ENCODE results near the gene CASP6. TPM values are rescaled to one million over a fixed set of nuclear protein-coding genes. Genes with fewer than 3 reads are reported as not detected.

CASP6 gene
- polyA plus RNA-seq, 4 donors: 65.1 to 133 (median 98.9) TPM

DNA sequence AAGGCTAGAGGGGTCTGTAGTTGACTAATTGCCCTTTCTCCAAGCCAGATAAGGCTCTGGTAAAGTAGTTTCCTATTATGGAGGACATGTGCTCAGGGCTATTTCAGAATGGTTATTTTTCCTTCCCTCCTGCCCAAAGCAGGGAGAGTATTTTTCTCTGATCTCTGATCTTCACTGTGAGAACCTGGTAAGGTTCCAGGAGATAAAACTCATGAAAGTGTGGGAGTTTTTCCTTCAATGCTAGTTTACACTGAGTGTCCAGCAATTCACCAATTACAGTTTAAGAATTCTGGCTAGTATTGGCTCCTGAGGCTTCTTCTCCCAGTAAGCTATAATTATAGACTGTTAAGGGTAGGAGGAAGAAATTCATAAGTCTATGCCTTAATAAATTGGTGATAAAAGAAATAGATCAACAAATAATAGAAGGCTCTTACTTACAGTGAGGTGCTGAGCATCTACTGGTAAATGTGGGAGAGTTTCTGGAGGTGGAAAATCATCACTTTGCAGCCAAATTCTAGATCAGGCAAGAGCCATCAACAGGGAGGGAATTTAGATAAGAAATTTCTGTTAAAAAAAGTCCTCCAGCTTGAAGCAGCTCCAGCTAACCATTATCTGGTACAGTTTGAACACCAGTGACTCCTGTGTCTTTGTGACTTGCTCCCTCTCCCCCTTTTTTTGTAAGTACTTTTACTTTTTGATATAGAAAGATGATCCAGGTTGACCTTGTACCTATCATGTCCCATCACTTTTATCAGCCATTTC lies 30.9 kb downstream of the CASP6 start:
- no peak for FAIRE-seq
- Histone ChIP-seq H3K4me3 (ENCODE audit: low read depth in 1 of 3, low read length in 3 of 3) (no peak overlapping the region), H3K27ac (ENCODE audit: low read depth in 1 of 3, low read length in 2 of 3) (no peak overlapping the region), H3K36me3 (ENCODE audit: control insufficient read depth in 3 of 3, insufficient read depth in 2 of 3, low read depth in 1 of 3, low read length in 3 of 3) (no peaks in the 10 kb centered on the region), H3K4me1 (ENCODE audit: control insufficient read depth in 3 of 3, insufficient read depth in 2 of 3, low read depth in 1 of 3, low read length in 2 of 3) (no peaks in the 10 kb centered on the region), H3K9me3 (ENCODE audit: control insufficient read depth in 2 of 2, insufficient read depth in 1 of 2, low read depth in 1 of 2, low read length in 1 of 2) (no peaks in the 10 kb centered on the region), H3K27me3 (ENCODE audit: control insufficient read depth in 3 of 3, insufficient read depth in 3 of 3, low read length in 3 of 3) (no peaks in the 10 kb centered on the region)
- DNase-seq: no peak

DNA sequence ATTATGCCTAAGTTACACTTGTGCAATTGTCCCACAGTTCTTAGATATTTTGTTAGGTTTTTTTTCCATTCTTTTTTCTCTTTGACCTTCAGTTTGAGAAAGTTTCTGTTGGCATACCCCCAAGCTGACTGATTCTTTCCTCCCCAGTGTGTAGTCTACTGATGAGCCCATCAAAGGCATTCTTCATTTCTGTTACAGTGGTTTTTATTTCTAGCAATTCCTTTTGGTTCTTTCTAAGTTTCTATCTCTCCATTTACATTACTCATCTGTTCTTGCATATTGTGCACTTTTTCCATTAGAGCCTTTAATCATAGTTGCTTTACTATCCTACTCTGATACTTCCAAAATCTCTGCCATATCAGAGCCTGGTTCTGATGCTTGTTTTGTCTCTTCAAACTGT lies 31.9 kb downstream of the CASP6 start:
- H3K9me3 ChIP-seq (ENCODE audit: control insufficient read depth in 2 of 2, insufficient read depth in 1 of 2, low read depth in 1 of 2, low read length in 1 of 2): no peaks in the 10 kb centered on the region
- FAIRE-seq (no peak), DNase-seq (no peak)

DNA sequence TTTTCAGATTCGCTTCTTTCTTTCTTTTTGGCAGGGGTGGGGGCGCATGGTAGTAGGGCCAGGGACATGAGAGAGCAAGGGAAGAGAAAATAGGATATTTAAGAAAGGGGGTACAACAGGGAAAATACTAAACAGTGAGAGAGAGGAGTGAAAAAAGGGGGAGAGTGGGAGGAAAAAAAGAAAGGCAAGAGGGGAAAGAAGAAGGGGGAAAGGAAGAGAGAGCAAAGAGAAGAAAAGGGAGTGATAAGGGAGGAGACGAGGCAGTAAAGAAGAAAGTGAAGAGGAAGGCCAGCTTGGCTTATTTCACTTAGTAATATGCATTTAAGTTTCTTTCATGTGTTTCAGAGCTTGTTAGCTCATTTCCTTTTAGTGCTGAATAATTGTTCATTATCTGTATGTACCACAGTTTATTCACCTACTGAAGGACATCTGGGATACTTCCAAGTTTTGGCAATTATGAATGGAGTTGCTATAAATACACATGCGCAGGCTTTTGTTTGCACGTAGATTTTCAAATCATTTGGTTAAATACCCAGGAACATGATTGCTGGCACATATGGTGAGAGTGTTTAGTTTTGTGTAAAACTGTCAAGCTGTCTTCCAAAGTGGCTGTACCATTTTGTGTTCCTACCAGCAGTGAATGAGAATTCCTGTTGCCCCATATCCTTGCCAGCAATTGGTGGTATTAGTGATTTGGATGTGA lies 37.3 kb downstream of the CASP6 start:
- WGBS, 3 donors: 85 to 90% (median 88%) methylated on average over 5 of the region's 5 CpGs
- Histone ChIP-seq H3K27ac (ENCODE audit: low read depth in 1 of 3, low read length in 2 of 3) (no peak overlapping the region), H3K36me3 (ENCODE audit: control insufficient read depth in 3 of 3, insufficient read depth in 2 of 3, low read depth in 1 of 3, low read length in 3 of 3) (no peaks in the 10 kb centered on the region), H3K27me3 (ENCODE audit: control insufficient read depth in 3 of 3, insufficient read depth in 3 of 3, low read length in 3 of 3) (no peaks in the 10 kb centered on the region), H3K4me1 (ENCODE audit: control insufficient read depth in 3 of 3, insufficient read depth in 2 of 3, low read depth in 1 of 3, low read length in 2 of 3) (no peaks in the 10 kb centered on the region), H3K4me3 (ENCODE audit: low read depth in 1 of 3, low read length in 3 of 3) (no peak overlapping the region), H3K9me3 (ENCODE audit: control insufficient read depth in 2 of 2, insufficient read depth in 1 of 2, low read depth in 1 of 2, low read length in 1 of 2) (no peaks in the 10 kb centered on the region)
- no peak for FAIRE-seq
- no peak for DNase-seq

More for the DNA sequence above, 31.9 kb downstream of the CASP6 start:
- Histone ChIP-seq H3K27me3 (ENCODE audit: control insufficient read depth in 3 of 3, insufficient read depth in 3 of 3, low read length in 3 of 3) (no peaks in the 10 kb centered on the region), H3K27ac (ENCODE audit: low read depth in 1 of 3, low read length in 2 of 3) (no peak overlapping the region), H3K36me3 (ENCODE audit: control insufficient read depth in 3 of 3, insufficient read depth in 2 of 3, low read depth in 1 of 3, low read length in 3 of 3) (no peaks in the 10 kb centered on the region), H3K4me1 (ENCODE audit: control insufficient read depth in 3 of 3, insufficient read depth in 2 of 3, low read depth in 1 of 3, low read length in 2 of 3) (no peaks in the 10 kb centered on the region), H3K4me3 (ENCODE audit: low read depth in 1 of 3, low read length in 3 of 3) (no peak overlapping the region)

DNA sequence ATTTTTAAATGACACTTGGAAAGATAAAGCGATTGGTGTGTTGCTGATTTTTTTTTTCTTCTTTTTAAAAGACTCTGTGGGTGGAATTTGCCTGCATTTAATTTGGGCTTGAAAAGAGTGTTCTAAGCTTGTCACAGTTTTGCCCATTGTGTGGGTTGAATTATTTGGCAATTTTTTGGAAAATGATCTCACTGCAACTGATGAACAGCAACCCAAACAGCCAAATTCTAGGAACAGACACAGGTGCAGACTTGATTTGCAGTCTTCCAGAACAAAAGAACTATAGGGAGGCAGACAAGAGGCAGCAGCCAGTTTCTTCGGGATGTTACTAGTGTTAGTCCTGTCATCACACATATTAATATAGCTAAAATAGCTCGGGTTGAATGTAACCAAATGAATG lies 40.5 kb downstream of the CASP6 start:
- no peak for FAIRE-seq
- WGBS, 3 donors: 77 to 89% (median 83%) methylated on average over 3 of the region's 3 CpGs
- H3K4me1 ChIP-seq (ENCODE audit: control insufficient read depth in 3 of 3, insufficient read depth in 2 of 3, low read depth in 1 of 3, low read length in 2 of 3): no peaks in the 10 kb centered on the region

DNA sequence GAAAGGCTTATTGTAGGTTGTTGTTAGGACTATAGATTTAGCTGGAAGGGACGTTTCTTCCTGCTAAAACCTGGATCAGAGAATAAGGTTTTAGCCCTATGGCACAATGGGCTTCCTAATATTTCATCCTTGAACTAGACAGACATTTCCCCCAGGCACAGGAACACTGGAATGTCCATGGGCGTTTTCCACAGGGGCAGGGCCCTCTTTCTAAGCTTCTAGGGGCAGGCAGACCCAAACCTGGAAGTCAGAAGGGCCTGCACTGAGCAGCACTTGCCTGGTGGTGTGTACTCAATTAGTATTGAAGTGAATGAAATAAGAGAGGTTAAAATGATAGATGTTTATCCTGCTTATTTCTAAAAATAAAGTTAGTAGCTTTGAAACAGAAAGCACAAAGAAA lies 41.1 kb downstream of the CASP6 start:
- Histone ChIP-seq H3K27me3 (ENCODE audit: control insufficient read depth in 3 of 3, insufficient read depth in 3 of 3, low read length in 3 of 3) (no peaks in the 10 kb centered on the region), H3K36me3 (ENCODE audit: control insufficient read depth in 3 of 3, insufficient read depth in 2 of 3, low read depth in 1 of 3, low read length in 3 of 3) (no peaks in the 10 kb centered on the region), H3K4me1 (ENCODE audit: control insufficient read depth in 3 of 3, insufficient read depth in 2 of 3, low read depth in 1 of 3, low read length in 2 of 3) (no peaks in the 10 kb centered on the region), H3K27ac (ENCODE audit: low read depth in 1 of 3, low read length in 2 of 3) (no peak overlapping the region), H3K4me3 (ENCODE audit: low read depth in 1 of 3, low read length in 3 of 3) (no peak overlapping the region), H3K9me3 (ENCODE audit: control insufficient read depth in 2 of 2, insufficient read depth in 1 of 2, low read depth in 1 of 2, low read length in 1 of 2) (no peaks in the 10 kb centered on the region)
- DNase-seq (no peak), FAIRE-seq (no peak)
- 79 to 86% (median 85%) methylated on average over 2 of the region's 2 CpGs for WGBS, 3 donors

More for the DNA sequence above, 40.5 kb downstream of the CASP6 start:
- H3K9me3 ChIP-seq (ENCODE audit: control insufficient read depth in 2 of 2, insufficient read depth in 1 of 2, low read depth in 1 of 2, low read length in 1 of 2): no peaks in the 10 kb centered on the region
- H3K4me3 ChIP-seq (ENCODE audit: low read depth in 1 of 3, low read length in 3 of 3): no peak overlapping the region
- H3K36me3 ChIP-seq (ENCODE audit: control insufficient read depth in 3 of 3, insufficient read depth in 2 of 3, low read depth in 1 of 3, low read length in 3 of 3): no peaks in the 10 kb centered on the region
- H3K27me3 ChIP-seq (ENCODE audit: control insufficient read depth in 3 of 3, insufficient read depth in 3 of 3, low read length in 3 of 3): no peaks in the 10 kb centered on the region
- H3K27ac ChIP-seq (ENCODE audit: low read depth in 1 of 3, low read length in 2 of 3): no peak overlapping the region
- no peak for DNase-seq

DNA sequence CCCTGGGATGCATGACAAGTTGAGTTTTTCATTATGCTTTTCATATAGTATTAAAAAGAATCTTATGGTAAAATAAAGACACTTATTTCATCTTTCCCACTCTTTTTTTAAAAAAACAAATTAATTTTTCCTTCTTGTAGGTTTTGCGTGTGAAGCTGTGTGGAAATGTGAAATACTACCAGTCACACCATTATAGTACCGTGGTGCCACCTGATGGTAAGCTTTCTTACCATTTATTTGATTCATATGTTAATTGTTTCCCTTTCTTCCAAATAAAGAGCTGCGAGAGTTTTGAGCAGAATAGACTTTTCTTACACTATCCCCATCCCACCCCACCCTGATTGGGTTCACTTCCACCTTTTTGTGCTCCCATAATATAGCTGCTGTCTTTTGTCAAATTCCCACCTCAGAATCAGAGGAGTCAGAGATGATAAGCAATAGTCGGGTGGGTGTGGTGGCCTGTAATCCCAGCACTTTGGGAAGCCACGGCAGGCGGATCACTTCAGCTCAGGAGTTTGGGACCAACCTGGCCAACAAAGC lies 44.3 kb downstream of the CASP6 start:
- H3K4me3 ChIP-seq (ENCODE audit: low read depth in 1 of 3, low read length in 3 of 3): no peak overlapping the region
- H3K27me3 ChIP-seq (ENCODE audit: control insufficient read depth in 3 of 3, insufficient read depth in 3 of 3, low read length in 3 of 3): no peaks in the 10 kb centered on the region
- WGBS, 3 donors: 70 to 78% (median 78%) methylated on average over 6 of the region's 6 CpGs
- no peaks in the 10 kb centered on the region for H3K9me3 ChIP-seq (ENCODE audit: control insufficient read depth in 2 of 2, insufficient read depth in 1 of 2, low read depth in 1 of 2, low read length in 1 of 2)
- H3K27ac ChIP-seq (ENCODE audit: low read depth in 1 of 3, low read length in 2 of 3): no peak overlapping the region
- FAIRE-seq (no peak), DNase-seq (peak; percentile 16 to 27)
- H3K4me1 ChIP-seq (ENCODE audit: control insufficient read depth in 3 of 3, insufficient read depth in 2 of 3, low read depth in 1 of 3, low read length in 2 of 3): no peaks in the 10 kb centered on the region
- H3K36me3 ChIP-seq (ENCODE audit: control insufficient read depth in 3 of 3, insufficient read depth in 2 of 3, low read depth in 1 of 3, low read length in 3 of 3): no peaks in the 10 kb centered on the region

DNA sequence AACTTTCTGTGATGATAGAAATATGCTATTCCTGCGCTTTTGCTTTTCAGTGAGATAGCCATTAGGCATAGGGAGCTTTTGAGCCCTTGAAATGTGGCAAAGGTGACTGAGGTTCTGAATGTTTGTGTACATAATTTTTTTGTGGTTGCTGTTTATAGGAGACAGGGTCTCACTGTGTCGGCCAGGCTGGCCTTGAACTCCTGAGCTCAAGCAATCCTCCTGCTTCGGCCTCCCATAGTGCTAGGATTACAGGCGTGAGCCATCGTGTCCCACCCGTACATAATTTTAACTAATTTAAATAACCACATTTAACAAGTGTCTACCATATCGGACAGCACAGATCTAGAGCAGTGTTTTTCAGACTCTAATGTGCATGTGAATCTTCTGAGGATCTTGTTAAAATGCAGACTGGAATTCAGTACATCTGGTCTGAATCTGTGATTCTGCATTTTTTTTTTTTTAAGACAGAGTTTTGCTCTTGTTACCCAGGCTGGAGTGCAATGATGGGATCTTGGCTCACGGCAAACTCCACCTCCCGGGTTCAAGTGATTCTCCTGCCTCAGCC lies 45.3 kb downstream of the CASP6 start:
- Histone ChIP-seq H3K4me1 (ENCODE audit: control insufficient read depth in 3 of 3, insufficient read depth in 2 of 3, low read depth in 1 of 3, low read length in 2 of 3) (no peaks in the 10 kb centered on the region), H3K4me3 (ENCODE audit: low read depth in 1 of 3, low read length in 3 of 3) (no peak overlapping the region), H3K27ac (ENCODE audit: low read depth in 1 of 3, low read length in 2 of 3) (no peak overlapping the region), H3K9me3 (ENCODE audit: control insufficient read depth in 2 of 2, insufficient read depth in 1 of 2, low read depth in 1 of 2, low read length in 1 of 2) (peaks cover 0 to 8% of the 10 kb centered on the region in 2 donors), H3K36me3 (ENCODE audit: control insufficient read depth in 3 of 3, insufficient read depth in 2 of 3, low read depth in 1 of 3, low read length in 3 of 3) (no peaks in the 10 kb centered on the region), H3K27me3 (ENCODE audit: control insufficient read depth in 3 of 3, insufficient read depth in 3 of 3, low read length in 3 of 3) (no peaks in the 10 kb centered on the region)
- FAIRE-seq (no peak), DNase-seq (no peak)
- 92 to 95% (median 93%) methylated on average over 9 of the region's 9 CpGs for WGBS, 3 donors

DNA sequence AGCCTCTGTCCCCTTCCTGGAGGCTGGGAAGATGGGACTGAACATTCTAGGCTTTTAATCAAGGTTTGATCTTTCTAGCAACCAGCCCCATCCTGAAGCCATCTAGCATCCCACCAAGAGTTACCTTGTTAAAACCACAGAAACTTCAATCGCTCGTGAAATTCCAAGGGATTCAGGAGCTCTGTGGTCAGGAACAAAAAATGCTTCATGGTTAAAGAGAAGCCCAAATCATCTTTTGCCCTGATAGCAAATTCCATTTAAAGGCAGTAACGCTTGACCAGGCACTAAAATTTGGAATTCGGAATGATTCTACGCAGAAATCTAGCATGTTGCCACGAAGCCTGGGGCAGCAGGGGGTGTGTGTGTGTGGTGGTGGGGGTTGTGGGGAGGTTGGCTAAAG lies 47.8 kb downstream of the CASP6 start:
- FAIRE-seq (no peak), DNase-seq (no peak)
- Histone ChIP-seq H3K4me3 (ENCODE audit: low read depth in 1 of 3, low read length in 3 of 3) (no peak overlapping the region), H3K27me3 (ENCODE audit: control insufficient read depth in 3 of 3, insufficient read depth in 3 of 3, low read length in 3 of 3) (no peaks in the 10 kb centered on the region), H3K9me3 (ENCODE audit: control insufficient read depth in 2 of 2, insufficient read depth in 1 of 2, low read depth in 1 of 2, low read length in 1 of 2) (peaks cover 0 to 15% of the 10 kb centered on the region in 2 donors), H3K4me1 (ENCODE audit: control insufficient read depth in 3 of 3, insufficient read depth in 2 of 3, low read depth in 1 of 3, low read length in 2 of 3) (no peaks in the 10 kb centered on the region), H3K27ac (ENCODE audit: low read depth in 1 of 3, low read length in 2 of 3) (no peak overlapping the region), H3K36me3 (ENCODE audit: control insufficient read depth in 3 of 3, insufficient read depth in 2 of 3, low read depth in 1 of 3, low read length in 3 of 3) (no peaks in the 10 kb centered on the region)
- WGBS, 3 donors: 70 to 76% (median 71%) methylated on average over 6 of the region's 6 CpGs
